ENCODE results near the gene NEK7. TPM values are rescaled to one million over a fixed set of nuclear protein-coding genes. Genes with fewer than 3 reads are reported as not detected.
"Not testable (repeated sequence)": the region's sequence is repeated elsewhere in the genome, so short reads cannot be mapped to it uniquely, and the experiment has no call there.

Gene NEK7
- total and polyA plus RNA-seq, 2 of the 4 experiments (the other 2 are of a cell fraction): 89.0 to 467 TPM

- no TSS peak for BruUV-seq (replicated peaks)
- H3K14ac ChIP-seq (replicated peaks; ENCODE audit: low read depth, low read length): no peak overlapping the region
- H3K4me3 ChIP-seq (ENCODE audit: insufficient read depth, low read depth, low read length): no peak overlapping the region
- H2BK15ac ChIP-seq (ENCODE audit: low read depth, low read length): no peak overlapping the region
- no peak overlapping the region for H2BK5ac ChIP-seq (ENCODE audit: low read depth, low read length, poor library complexity, severe bottlenecking)
- no peak overlapping the region for H2BK120ac ChIP-seq (ENCODE audit: low read depth, low read length)
- H3K18ac ChIP-seq (ENCODE audit: low read depth, low read length): no peak overlapping the region
- TF ChIP-seq CHD1 (IDR thresholded peaks at IDR 0.05; ENCODE audit: low read depth, low read length): no peak
- TF ChIP-seq, protein P1, sequence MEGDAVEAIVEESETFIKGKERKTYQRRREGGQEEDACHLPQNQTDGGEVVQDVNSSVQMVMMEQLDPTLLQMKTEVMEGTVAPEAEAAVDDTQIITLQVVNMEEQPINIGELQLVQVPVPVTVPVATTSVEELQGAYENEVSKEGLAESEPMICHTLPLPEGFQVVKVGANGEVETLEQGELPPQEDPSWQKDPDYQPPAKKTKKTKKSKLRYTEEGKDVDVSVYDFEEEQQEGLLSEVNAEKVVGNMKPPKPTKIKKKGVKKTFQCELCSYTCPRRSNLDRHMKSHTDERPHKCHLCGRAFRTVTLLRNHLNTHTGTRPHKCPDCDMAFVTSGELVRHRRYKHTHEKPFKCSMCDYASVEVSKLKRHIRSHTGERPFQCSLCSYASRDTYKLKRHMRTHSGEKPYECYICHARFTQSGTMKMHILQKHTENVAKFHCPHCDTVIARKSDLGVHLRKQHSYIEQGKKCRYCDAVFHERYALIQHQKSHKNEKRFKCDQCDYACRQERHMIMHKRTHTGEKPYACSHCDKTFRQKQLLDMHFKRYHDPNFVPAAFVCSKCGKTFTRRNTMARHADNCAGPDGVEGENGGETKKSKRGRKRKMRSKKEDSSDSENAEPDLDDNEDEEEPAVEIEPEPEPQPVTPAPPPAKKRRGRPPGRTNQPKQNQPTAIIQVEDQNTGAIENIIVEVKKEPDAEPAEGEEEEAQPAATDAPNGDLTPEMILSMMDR (conservative IDR thresholded peaks at IDR 0.05; ENCODE audit: low read depth, low read length): no peak
- no peak for TF ChIP-seq POLR2A (IDR thresholded peaks at IDR 0.05; ENCODE audit: low read depth, low read length)
- no peak for TF ChIP-seq RFX5 (IDR thresholded peaks at IDR 0.05; ENCODE audit: low read depth, low read length)
- TF ChIP-seq CEBPB (IDR thresholded peaks at IDR 0.05; ENCODE audit: low read depth, low read length): no peak
- TF ChIP-seq RCOR1 (IDR thresholded peaks at IDR 0.05; ENCODE audit: insufficient replicate concordance, low read length): no peak
- peaks cover 2% of the 10 kb centered on the region; the same call in 1 of the 2 replicates for H3K36me3 ChIP-seq (ENCODE audit: control insufficient read depth, insufficient read depth, low read length)
- 0 out of 2 replicates have a peak, but pooled peaks cover 4% of the 10 kb centered on the region for H3K9me1 ChIP-seq (ENCODE audit: insufficient read depth, low read length)
- H2AK9ac ChIP-seq (replicated peaks; ENCODE audit: low read depth, low read length, poor library complexity): no peak overlapping the region
- H4K91ac ChIP-seq (ENCODE audit: insufficient read depth, low read depth, low read length): no peak overlapping the region
- H4K8ac ChIP-seq (ENCODE audit: low read depth in 2 of 2, low read length in 2 of 2): no peak overlapping the region
- no peak overlapping the region for H3K27ac ChIP-seq (ENCODE audit: insufficient read depth, low read length)
- no CpG with 5 or more reads among the region's 3 CpGs for WGBS, 2 experiments (ENCODE audit: extremely low coverage in 2 of 2, insufficient read length in 1 of 2)
- H3K9me3 ChIP-seq (ENCODE audit: control insufficient read depth, insufficient read depth, low read length): no peaks in the 10 kb centered on the region
- H3K23ac ChIP-seq (ENCODE audit: low read depth, low read length): no peak overlapping the region
- no peak overlapping the region for H3K4me2 ChIP-seq (ENCODE audit: low read depth, low read length)
- ATAC-seq (ENCODE audit: low read depth) (no peak), DNase-seq (no peak)
- POLR2A ChIA-PET (ENCODE audit: unreplicated experiment): no interaction called here
- intact Hi-C loops (cut with micrococcal nuclease) (loop anchor here (10.0 kb wide), 1 partner anchor 700 kb away; no protein-coding TSS in a partner anchor), in situ Hi-C loops (cut with MboI; ENCODE audit: low sequenced_read_pairs) (no loop called here), dilution Hi-C loops (cut with HindIII; ENCODE audit: low sequenced_read_pairs, unreplicated experiment) (no loop called here)
- H3K56ac ChIP-seq (ENCODE audit: extremely low read depth, insufficient read depth, low read length): no peak overlapping the region
- H3K79me1 ChIP-seq (ENCODE audit: low read depth in 1 of 2, low read length in 2 of 2): peaks cover 8 to 13% of the 10 kb centered on the region in 2 experiments; a peak in 2 of 4 replicates
- no peaks in the 10 kb centered on the region for H3K27me3 ChIP-seq (ENCODE audit: control insufficient read depth, insufficient read depth, low read length)
- H3K4ac ChIP-seq (ENCODE audit: low read depth, low read length): no peak overlapping the region
- H3K9ac ChIP-seq (ENCODE audit: low read depth, low read length): no peak overlapping the region
- H2AK5ac ChIP-seq (ENCODE audit: low read depth, low read length): no peak overlapping the region
- H2BK20ac ChIP-seq (ENCODE audit: low read depth, low read length): no peak overlapping the region
- CTCF ChIA-PET: interaction anchor here (0.5 kb wide), 1 partner anchor 10 kb away, joined by 3 read pairs; no protein-coding TSS in a partner anchor
- H3K4me1 ChIP-seq (ENCODE audit: control insufficient read depth, insufficient read depth, low read length): no peaks in the 10 kb centered on the region
- no peaks in the 10 kb centered on the region for H4K20me1 ChIP-seq (ENCODE audit: insufficient read depth, low read length)
- no peak overlapping the region for H4K5ac ChIP-seq (ENCODE audit: low read depth, low read length)
- no peak overlapping the region for H2AFZ ChIP-seq (replicated peaks; ENCODE audit: low read length, poor library complexity)
These were observed 147.6 kb downstream of the NEK7 start for GRCh38 chr1:198304431-198304830.

- H2AK5ac ChIP-seq (ENCODE audit: low read depth, low read length); H2AFZ ChIP-seq (replicated peaks; ENCODE audit: low read length, poor library complexity); H3K27me3 ChIP-seq (ENCODE audit: control insufficient read depth, insufficient read depth, low read length); H2BK15ac ChIP-seq (ENCODE audit: low read depth, low read length); intact Hi-C loops (cut with micrococcal nuclease); H3K23ac ChIP-seq (ENCODE audit: low read depth, low read length); H3K4ac ChIP-seq (ENCODE audit: low read depth, low read length); H3K56ac ChIP-seq (ENCODE audit: extremely low read depth, insufficient read depth, low read length); H3K9ac ChIP-seq (ENCODE audit: low read depth, low read length); H4K20me1 ChIP-seq (ENCODE audit: insufficient read depth, low read length); in situ Hi-C loops (cut with MboI; ENCODE audit: low sequenced_read_pairs); H2BK20ac ChIP-seq (ENCODE audit: low read depth, low read length); H3K14ac ChIP-seq (replicated peaks; ENCODE audit: low read depth, low read length); H3K4me3 ChIP-seq (ENCODE audit: insufficient read depth, low read depth, low read length); ATAC-seq (ENCODE audit: low read depth); H3K9me3 ChIP-seq (ENCODE audit: control insufficient read depth, insufficient read depth, low read length); H2BK5ac ChIP-seq (ENCODE audit: low read depth, low read length, poor library complexity, severe bottlenecking); H4K5ac ChIP-seq (ENCODE audit: low read depth, low read length); BruUV-seq (replicated peaks); H3K9me1 ChIP-seq (ENCODE audit: insufficient read depth, low read length); H3K18ac ChIP-seq (ENCODE audit: low read depth, low read length); H4K91ac ChIP-seq (ENCODE audit: insufficient read depth, low read depth, low read length); POLR2A ChIA-PET (ENCODE audit: unreplicated experiment); H3K4me2 ChIP-seq (ENCODE audit: low read depth, low read length); H2BK120ac ChIP-seq (ENCODE audit: low read depth, low read length); H3K36me3 ChIP-seq (ENCODE audit: control insufficient read depth, insufficient read depth, low read length); dilution Hi-C loops (cut with HindIII; ENCODE audit: low sequenced_read_pairs, unreplicated experiment); H3K4me1 ChIP-seq (ENCODE audit: control insufficient read depth, insufficient read depth, low read length); H3K27ac ChIP-seq (ENCODE audit: insufficient read depth, low read length); DNase-seq; H4K8ac ChIP-seq (ENCODE audit: low read depth in 2 of 2, low read length in 2 of 2); H2AK9ac ChIP-seq (replicated peaks; ENCODE audit: low read depth, low read length, poor library complexity): not testable (repeated sequence)
- H3K79me1 ChIP-seq (ENCODE audit: low read depth in 1 of 2, low read length in 2 of 2): peaks cover 13 to 22% of the 10 kb centered on the region in 2 experiments
- CTCF ChIA-PET: interaction anchor here (0.6 to 0.7 kb wide), 2 partner anchors 12 to 128 kb away, joined by 3 read pairs; no protein-coding TSS in a partner anchor
- 87% methylated on average over 7 of the region's 15 CpGs; no CpG with 5 or more reads in 1 of the 2 experiments for WGBS, 2 experiments (ENCODE audit: extremely low coverage in 2 of 2, insufficient read length in 1 of 2)
These were observed 158.0 kb downstream of the NEK7 start for GRCh38 chr1:198314817-198315216.
